ENCODE results near the gene YBEY.

- TF ChIP-seq CTCF (IDR thresholded peaks at IDR 0.05) (no peak), POLR2A (IDR thresholded peaks at IDR 0.05) (no peak), POLR2AphosphoS5 (IDR thresholded peaks at IDR 0.05) (no peak)
Observed at GRCh38 chr21:46301759-46302158, 15.6 kb downstream of the YBEY start.
